Left colon (tissue), 2 donors: ENCODE results near the gene SV2C. TPM values are rescaled to one million over a fixed set of nuclear protein-coding genes. Genes with fewer than 3 reads are reported as not detected.
A peak's percentile ranks its signal among the peaks of the same experiment; 100 is the strongest.
"Not testable (repeated sequence)": the region's sequence is repeated elsewhere in the genome, so short reads cannot be mapped to it uniquely, and the experiment has no call there.

Source experiments
- ATAC-seq: fragments of 200-7000 bp; cut with Tn5 transposase; one replicate; pipeline ENCODE4 v1.9.1; 2020; ENCODE audit warnings: mild to moderate bottlenecking, moderate library complexity
- DNase-seq, 2 donors: peaks; one replicate each; pipeline ENCODE4 v3.0.0-alpha.2; 2020
- intact Hi-C, 2 donors: fragments of 100-400 bp; cut with DNase I in 1 of 2; cut with micrococcal nuclease in 1 of 2; formaldehyde crosslinking; loops; one replicate each; pipeline versions ENCODE4 v1.11.2 to v1.14.0; 2022; cut with DNase I, micrococcal nuclease
- total RNA-seq, 2 donors: library from RNA; stranded (reverse); fragmentation: NEBNext Ultra II Directional; extraction: Animal tissue kit (Norgen Biotek cat#: 25700); gene quantifications; one replicate each; pipeline ENCODE4 v1.2.1, GENCODE V29; 2021
- donor health status: DM: no; HTN: no; CAD: no.
- donor health status: DM: yes; HTN: yes; CAD: no.

SV2C gene
- total RNA-seq, 2 donors from 2014 or later: 0.24 to 0.36 TPM

DNA sequence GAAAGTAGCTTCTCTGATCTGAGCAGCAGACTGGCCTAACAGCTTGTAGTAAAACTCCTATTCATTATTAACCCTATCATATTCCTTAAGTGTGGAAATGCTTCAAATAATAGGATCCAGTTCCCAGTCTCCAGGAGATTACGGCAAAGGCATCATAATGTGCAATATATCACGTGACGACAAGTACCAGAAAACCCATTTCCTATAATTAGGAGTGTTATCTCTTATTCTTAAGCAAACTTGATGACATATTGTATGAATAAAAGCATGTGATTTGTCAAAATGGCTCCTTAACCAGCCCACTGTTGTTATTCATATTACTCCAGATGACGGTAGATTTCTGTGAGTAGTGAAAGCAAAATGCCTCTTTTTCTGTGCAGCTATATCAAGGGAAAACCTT lies 2.9 kb downstream of the SV2C start:
- ATAC-seq: no peak
- DNase-seq: no peak
- intact Hi-C loops: no loop called here

DNA sequence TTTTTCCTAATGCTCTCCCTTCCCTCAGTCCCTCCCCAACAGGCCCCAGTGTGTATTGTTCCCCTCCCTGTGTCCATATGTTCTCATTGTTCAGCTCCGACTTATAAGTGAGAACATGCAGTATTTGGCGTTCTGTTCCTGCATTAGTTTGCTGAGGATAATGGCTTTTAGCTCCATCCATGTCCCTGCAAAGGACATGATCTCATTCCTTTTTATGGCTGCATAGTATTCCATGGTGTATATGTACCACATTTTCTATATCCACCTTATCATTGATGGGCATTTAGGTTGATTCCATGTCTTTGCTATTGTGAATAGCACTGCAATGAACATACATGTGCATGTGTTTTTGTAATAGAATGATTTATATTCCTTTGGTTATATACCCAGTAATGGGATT lies 6.0 kb downstream of the SV2C start:
- DNase-seq, intact Hi-C loops, ATAC-seq: not testable (repeated sequence)

DNA sequence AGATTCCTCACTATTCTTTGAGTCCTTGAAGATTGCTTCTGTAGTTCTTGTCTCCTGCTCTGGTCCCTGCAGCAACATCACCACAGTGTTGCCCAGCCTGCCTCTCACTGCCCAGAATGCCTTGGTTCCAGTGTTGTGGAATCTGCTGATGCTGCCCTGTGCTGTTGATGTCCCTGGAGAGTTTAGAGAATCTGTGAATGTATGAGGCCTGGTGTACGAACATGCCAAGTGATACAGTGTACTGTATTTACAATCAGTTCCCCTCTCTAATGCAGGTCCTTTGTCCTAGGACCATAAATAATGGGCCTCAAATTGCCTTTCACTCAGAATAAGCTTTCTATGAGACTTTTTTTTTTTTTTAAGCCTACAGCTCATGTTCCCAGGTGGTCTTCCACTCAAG lies 8.2 kb downstream of the SV2C start:
- ATAC-seq (no peak), DNase-seq (no peak)
- intact Hi-C loops: no loop called here

DNA sequence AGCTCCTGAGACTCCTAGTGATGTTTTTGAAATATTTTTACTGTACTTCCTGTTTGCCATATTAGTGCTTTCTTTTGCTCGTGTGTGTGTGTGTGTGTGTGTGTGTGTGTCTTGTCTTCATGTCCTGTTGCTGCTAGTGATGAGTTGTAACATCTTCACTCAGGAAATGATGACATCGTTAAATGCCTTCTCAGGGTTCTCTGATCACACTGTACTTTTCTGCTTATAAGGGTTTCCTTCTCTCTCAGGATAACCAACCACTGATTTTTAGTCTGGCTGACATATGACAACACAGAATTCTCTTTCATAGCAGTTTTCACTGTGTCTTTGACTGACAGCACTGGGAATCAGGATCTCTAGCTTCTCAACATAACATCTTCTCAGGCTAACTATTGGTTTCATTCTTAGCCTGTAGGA lies 16.1 kb downstream of the SV2C start:
- intact Hi-C loops: no loop called here
- ATAC-seq (no peak), DNase-seq (no peak)

DNA sequence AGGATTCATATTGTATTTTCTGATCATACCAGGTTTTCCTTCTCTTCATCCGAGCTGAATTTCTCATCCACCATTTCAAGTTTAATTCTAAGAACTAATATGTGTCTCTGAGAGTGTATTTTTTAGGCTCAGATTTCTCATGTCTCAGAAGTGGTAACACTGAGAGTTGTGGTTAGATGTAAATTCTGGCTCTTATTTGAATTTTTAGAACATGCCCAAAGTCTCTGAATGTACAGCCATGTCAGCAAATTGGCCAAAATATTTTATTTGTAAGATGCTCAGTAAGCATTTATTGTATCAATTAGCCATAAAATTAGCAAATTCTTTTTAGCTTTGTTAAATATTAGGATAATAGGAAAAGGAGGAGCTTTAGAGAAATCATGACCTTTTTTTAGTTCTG lies 16.6 kb downstream of the SV2C start:
- intact Hi-C loops: no loop called here
- DNase-seq: no peak
- ATAC-seq: no peak

DNA sequence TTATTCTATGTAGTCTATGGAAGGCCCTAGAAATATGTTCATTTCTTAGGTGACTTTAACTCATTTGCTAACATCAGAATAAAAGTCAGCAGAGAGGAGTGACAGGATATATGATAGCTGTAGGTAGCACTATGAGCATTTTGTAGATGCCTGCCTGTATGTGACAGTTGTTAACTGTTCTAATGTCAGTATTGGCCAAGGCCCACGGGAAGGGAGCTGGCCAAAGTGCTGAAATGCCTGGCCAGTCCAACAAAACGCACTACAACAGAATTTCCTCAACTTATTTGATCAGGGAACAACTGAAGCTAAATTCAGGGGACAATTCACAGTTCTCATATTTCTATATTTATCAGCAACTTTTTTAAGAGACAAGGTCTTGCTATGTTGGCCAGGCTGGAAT lies 20.8 kb downstream of the SV2C start:
- intact Hi-C loops: no loop called here
- DNase-seq (peak in 1 of 2 donors; percentile 62), ATAC-seq (peak; percentile 77)

DNA sequence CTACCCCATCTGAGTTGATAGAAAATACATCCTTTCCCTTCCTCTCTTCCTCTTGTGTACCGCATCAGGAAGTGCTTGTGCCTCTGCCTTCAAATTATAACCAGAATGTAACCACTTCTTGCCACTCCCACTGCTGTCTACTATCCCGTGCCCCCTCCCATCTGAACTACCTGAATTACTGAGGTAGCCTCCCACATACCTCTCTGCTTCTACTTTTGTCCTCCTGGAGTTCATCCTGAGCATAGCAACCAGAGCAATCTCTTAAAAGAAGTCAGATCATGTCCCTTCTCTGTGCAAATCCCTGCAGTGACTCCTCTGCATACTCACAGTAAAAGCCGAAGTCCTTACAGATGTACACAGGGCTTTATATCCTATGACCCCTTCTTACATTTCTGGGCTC lies 23.0 kb downstream of the SV2C start:
- ATAC-seq (no peak), DNase-seq (no peak)

DNA sequence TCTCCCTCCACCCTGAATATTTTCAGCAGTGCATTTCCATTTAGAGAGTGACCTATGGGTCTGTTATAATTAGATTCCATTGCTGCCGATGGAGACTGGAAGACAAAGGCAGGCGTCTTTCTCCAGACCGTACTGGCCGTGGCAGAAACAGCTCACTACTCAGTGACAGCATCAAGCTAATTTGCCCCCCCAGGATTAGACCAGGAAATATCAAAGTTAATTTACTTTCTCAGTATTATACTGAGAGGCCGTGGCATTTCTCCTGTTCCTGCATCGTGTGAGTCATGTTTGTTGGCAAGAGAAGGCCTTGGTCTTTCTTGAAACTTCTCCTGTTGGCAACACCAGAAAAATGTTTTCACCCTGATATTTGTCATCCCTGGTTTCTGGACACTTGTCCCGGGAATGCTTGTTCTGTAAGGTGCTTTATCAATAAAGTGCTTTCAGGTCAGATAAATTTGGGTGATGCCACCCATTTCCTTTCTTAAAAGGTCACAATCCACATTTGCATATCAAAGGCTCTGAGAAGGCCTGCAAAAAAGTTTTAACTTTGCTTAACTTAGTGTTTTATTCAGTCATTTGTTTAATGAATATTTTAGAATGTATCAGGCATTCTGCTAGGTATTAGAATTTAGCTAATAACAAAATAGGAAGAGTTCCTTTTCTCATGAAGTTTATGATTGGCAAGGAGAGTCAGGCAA lies 28.4 kb downstream of the SV2C start:
- no peak for DNase-seq
- no peak for ATAC-seq
- intact Hi-C loops: no loop called here

More for the DNA sequence above, 23.0 kb downstream of the SV2C start:
- intact Hi-C loops: no loop called here

DNA sequence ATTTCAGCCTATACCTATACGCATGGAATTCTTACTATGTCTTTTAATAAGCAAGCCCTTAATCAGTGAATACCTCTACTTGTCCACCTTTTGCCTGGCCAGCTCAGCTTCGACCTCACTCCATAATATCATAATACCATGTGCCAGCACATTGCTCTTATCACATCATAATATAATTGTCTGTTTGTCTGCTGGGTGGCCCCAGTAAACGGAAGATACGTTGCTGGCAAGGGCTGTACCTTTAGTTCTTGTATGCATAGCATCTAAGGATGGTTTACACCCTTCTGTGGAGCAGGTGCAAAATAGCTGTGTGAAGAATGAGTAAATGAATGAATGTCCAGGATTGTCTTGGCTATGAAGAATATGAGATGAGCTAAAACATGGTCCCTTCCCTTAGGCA lies 29.9 kb downstream of the SV2C start:
- intact Hi-C loops: no loop called here
- peak; percentile 18 to 50 for DNase-seq
- peak; percentile 89 for ATAC-seq

DNA sequence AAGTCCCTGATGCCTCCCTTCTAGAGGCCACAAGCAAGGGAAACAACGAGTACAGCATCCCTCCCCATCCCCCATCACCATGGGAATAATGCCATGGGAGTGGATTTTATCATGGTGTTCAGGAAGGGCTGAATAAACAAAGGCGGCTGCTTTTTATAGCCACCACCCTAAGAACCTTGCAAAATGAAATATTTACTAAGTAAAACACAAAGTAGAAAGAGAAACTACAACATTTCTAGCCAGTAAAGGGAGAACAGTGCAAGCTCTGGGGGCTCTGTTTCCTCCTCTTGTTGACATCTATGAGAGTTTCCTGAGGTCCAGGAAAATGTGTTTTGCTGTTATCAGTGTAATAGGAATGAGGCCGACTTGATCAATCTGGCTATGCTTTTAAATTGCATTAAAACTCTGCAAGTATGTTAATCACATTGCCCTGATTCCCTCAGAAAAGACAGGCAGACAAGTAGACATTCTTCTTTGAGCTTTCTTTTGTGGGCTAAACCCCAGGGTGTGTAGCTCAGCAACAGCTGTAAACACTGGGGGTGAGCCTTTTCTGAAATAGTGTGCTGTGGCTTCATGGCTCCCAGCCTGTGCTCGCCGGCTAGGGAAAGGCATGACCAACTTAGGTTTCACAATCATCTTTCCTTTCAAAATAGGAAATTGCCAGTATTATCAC lies 31.1 kb downstream of the SV2C start:
- DNase-seq (peak; percentile 79 to 82), ATAC-seq (peak; percentile 92)
- intact Hi-C loops: no loop called here

DNA sequence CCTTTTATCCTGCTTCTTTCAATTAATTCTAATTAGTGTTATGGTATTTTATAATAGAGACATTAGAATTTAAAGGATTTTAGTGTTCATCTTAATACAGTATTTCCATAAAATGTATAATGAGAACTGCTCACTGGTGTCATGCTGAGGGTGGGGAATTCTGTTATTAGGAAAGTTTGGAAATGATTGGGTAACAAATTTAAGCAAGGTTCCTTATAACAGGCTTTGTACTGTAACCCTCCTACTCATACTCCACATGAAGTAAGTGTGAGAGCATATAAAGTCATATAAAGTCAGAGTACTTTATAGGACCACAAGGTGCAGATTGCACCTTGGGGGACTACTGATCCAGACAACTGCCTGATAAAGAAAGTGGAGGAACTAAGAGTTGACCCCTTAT lies 42.2 kb downstream of the SV2C start:
- intact Hi-C loops: no loop called here
- no peak for ATAC-seq
- DNase-seq: no peak

DNA sequence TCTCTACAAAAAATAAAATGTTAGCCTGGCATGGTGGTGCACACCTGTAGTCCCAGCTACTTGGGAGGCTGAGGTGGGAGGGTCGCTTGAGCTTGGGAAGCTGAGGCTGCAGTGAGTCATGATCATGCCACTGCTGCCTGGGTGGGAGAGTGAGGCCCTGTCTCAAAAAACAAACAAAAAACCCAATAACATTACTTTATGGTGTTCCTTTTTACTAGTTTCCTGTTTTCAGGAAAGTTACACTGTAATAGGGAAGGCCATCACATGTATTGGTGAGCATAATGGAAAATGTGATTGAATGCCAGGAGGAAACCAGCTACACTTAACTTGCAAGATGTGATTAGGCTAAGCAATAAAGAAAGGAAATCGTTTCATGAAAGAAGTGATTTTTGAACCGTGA lies 42.7 kb downstream of the SV2C start:
- peak; percentile 91 for ATAC-seq
- DNase-seq: peak in 1 of 2 donors; percentile 13
- intact Hi-C loops: no loop called here

DNA sequence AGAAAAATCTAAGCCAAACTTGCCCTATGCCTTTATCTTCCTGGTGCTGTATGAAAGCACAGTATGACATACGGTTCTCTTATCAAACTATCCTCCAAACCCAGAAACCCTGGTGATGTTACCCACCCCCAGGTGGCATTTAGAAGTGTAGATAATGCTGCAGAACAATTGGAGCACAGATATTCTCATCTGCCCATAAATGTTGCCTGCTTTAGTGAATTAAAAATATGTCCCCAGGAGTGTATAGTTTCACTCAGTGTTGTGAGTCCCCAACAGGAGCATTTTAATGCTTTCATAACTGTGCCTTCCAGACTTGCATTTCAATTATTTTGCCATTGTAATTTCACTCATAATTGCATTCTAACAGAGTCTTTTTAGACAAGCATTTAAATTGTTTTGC lies 50.8 kb downstream of the SV2C start:
- DNase-seq (no peak), ATAC-seq (no peak)
- intact Hi-C loops: no loop called here

DNA sequence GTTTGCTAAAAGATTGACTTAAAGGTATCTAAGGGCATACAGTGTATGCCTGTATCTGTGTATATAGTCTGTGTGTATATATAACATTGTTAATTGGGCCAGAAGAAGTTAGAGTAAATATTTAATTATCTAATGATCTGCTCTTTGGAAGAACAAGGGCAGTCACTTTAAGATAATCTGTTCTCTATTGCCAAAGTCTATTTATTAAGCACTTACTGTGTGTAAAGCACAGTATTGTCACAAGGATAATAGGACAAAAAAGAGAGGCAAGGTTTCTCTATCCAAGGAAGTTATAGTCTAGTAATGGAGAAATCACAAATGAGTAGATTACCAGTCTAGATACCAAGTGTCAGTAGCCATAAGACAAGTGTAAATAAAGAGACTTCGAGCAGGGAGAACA lies 51.5 kb downstream of the SV2C start:
- intact Hi-C loops: no loop called here
- ATAC-seq: peak; percentile 66
- no peak for DNase-seq

DNA sequence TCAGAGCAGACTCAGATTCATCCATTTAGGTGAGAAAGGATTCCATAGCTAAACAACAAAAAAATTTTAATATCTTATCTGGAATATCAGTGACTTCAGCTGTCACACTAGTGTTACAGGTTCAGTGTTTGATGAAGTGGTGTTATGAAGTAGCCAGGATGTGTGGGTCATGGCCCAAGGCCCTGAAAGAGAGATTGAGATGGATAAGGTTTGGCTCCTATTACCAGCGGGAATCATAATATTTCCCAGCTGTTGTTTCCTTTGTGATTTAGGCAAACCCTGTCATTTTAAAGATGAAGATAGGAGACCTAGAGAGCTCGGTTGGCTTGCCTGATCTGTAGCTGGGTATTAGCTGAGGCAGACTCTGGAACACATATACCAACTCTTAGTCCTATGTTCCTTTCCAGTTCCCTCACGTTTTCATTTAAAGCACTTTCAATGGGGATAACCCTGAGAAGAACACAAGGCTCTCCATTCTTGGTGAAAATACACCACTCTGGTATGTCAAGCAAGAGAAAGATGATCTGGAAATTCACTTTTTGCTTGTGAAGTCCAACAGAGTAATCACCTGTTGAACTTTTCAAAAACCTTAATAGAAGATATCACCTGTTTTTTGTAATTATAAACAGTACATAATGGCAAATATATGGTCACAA lies 54.8 kb downstream of the SV2C start:
- DNase-seq: no peak
- ATAC-seq: no peak
- intact Hi-C loops: no loop called here

DNA sequence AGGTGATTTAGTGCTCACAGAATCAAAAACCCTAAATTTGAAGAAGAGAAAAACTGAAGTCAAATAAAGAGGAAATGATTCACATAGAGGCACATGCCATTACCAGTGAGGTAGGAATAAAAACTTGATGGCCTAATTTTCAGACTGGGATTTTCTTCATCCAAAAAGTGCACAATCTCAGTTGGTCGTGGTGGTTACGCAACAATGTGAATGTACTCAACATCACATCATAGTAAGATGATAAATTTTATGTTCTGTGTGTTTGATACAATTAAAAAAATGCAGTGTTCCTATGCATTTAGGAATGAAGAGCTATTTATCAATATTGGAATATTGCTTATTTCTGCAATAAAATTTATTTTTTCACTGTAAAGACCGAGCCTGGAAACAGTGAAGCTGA lies 60.7 kb downstream of the SV2C start:
- intact Hi-C loops: no loop called here
- no peak for DNase-seq
- no peak for ATAC-seq

DNA sequence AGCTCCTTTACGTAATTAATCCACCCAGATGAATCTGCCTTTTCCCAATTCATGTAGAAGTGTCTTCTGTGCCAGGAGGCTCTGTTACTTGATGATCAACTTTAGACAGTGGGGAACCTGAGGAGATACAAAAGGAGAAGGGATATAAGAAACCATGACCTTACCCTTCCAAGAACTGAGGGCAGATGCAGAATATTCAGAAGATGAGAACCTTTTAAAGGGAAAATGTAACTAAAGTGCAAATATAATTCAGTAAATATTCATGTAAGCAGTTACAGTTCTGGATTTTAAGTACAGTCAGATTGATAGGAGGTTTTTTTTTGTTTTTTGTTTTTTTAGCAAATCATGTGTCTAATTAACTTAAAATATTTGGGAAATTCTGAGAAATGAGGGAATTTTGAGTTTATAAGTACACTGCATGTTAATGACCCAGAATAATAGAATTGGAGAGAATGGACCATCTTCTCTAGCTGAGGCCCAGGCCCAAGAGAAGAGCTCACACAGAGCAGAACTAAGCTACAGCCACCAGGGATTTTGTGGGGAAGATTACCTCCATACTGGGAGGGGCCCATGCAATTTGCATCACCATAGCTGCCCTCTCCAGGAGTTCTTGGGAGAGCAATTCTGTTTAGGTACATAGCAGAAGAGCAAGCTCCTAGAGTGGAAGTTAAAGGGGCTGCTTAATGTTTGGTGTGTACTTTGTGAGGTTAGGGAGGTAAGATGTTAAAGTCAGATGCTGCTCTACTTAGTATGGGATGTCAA lies 61.5 kb downstream of the SV2C start:
- intact Hi-C loops: no loop called here
- ATAC-seq (no peak), DNase-seq (no peak)

DNA sequence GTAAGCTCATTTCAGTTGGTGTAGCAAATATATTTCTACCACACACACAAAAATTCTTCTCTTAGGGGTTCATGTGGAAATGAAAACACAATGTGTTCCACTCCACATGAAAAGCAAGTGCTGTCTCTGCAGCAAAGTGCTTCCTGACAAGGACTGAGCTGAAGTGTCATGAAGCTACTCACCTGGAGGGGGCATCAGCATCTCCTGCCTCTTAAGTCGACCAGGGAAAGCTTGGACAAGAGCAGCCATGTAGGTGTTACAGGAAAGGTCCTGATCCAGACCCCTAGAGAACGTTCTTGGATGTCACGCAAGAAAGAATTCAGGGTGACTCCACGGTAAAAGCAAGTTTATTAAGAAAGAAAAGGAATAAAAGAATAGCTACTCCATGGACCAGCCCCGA lies 62.8 kb downstream of the SV2C start:
- DNase-seq: peak in 1 of 2 donors; percentile 9
- ATAC-seq: peak; percentile 34
- intact Hi-C loops: no loop called here

DNA sequence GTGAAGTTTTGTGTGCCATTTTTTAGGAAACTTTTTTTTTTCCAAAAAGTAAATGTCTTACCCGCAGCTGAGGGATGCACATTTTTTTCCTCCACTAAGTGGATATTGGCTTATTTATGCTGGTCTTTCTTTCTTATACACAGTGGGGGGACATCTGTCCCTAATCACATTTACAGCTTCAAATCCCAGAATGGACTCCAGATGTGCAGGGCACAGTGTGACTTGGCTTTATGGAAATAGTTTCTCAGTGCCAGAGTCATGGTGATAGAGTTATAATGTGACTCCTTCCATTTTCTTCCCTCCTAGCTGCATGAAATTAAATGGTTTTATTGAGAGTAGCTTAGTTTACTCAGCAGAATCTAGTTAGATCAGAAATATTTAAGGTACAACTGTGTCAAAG lies 66.5 kb downstream of the SV2C start:
- ATAC-seq (no peak), DNase-seq (no peak)
- intact Hi-C loops: no loop called here

DNA sequence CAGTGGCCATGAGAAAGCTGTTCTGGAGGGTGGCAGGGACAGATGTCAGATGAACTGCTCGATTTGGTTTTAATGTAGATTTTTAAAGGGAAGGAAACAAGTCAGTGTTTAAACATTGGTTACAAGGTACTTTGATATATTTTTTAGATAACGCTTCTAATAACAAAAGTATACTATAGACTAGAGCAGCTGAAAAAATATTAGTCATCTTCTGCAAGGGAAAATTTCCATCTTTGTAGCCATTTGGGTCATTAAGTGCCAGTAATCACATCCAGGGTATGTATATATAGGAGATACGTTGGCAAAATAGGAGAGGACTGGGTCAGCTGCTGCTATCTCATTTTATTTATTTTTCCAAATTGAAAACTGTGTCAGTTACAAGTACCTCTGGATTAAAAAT lies 69.0 kb downstream of the SV2C start:
- intact Hi-C loops: no loop called here
- no peak for DNase-seq
- ATAC-seq: no peak
